Neural progenitor cell (in vitro differentiated cells): ENCODE measurements around the gene GCN1. TPM values are rescaled to one million over a fixed set of nuclear protein-coding genes. Genes with fewer than 3 reads are reported as not detected.
A peak's percentile ranks its signal among the peaks of the same experiment; 100 is the strongest.

ENCODE experiments used
- DNase-seq: peaks from one replicate; pipeline ENCODE4 v3.0.0-alpha.2; 2016; ENCODE audit warnings: low spot score
- H2AFZ ChIP-seq: fragments of 200-600 bp; sonication (generic); replicated peaks from 2 replicates; pipeline ENCODE4 v1.6.1; 2016; ENCODE audit warnings: antibody characterized with exemption
- H3F3A ChIP-seq: fragments of 200-600 bp; sonication (generic); 2 replicates; pipeline ENCODE4 v1.6.1; 2016; ENCODE audit warnings: antibody characterized with exemption, low read depth
- H3K27ac ChIP-seq: fragments of 200-600 bp; sonication (generic); 2 replicates; pipeline ENCODE4 v1.5.1; 2016; ENCODE audit warnings: mild to moderate bottlenecking
- H3K27me3 ChIP-seq: fragments of 200-600 bp; sonication (generic); 2 replicates; pipeline ENCODE4 v1.6.1; 2016; ENCODE audit warnings: mild to moderate bottlenecking, moderate library complexity
- H3K36me3 ChIP-seq: fragments of 200-600 bp; sonication (generic); 2 replicates; pipeline ENCODE4 v1.5.1; 2016
- H3K4me1 ChIP-seq: fragments of 200-600 bp; sonication (generic); 2 replicates; pipeline ENCODE4 v1.6.1; 2016; ENCODE audit warnings: mixed run types
- H3K4me2 ChIP-seq: fragments of 200-600 bp; sonication (generic); 2 replicates; pipeline ENCODE4 v1.6.1; 2016
- H3K4me3 ChIP-seq: fragments of 200-600 bp; sonication (generic); 2 replicates; pipeline ENCODE4 v1.5.1; 2016
- H3K79me2 ChIP-seq: fragments of 200-600 bp; sonication (generic); 2 replicates; pipeline ENCODE4 v1.6.1; 2016; ENCODE audit warnings: low read depth
- H3K9ac ChIP-seq: fragments of 200-600 bp; sonication (generic); 2 replicates; pipeline ENCODE4 v1.6.1; 2016
- H3K9me3 ChIP-seq: fragments of 200-600 bp; sonication (generic); 2 replicates; pipeline ENCODE4 v1.5.1; 2016; ENCODE audit warnings: low read depth
- H4K20me1 ChIP-seq: fragments of 200-600 bp; sonication (generic); 2 replicates; pipeline ENCODE4 v1.6.1; 2016; ENCODE audit warnings: low read depth
- H3K27ac Mint-ChIP-seq: 3 replicates; pipeline ENCODE4 v1.8.0; 2021; ENCODE audit warnings: mixed read lengths
- H3K27me3 Mint-ChIP-seq: 2 replicates; pipeline ENCODE4 v1.8.0; 2022; ENCODE audit warnings: low read depth, mild to moderate bottlenecking, inconsistent platforms, moderate library complexity, mixed read lengths; ENCODE audit not compliant: insufficient read depth
- H3K36me3 Mint-ChIP-seq: 3 replicates; pipeline ENCODE4 v1.8.0; 2021; ENCODE audit warnings: mixed read lengths
- H3K4me1 Mint-ChIP-seq: 3 replicates; pipeline ENCODE4 v1.8.0; 2021; ENCODE audit warnings: mixed read lengths
- H3K4me3 Mint-ChIP-seq: 3 replicates; pipeline ENCODE4 v1.8.0; 2021; ENCODE audit warnings: mild to moderate bottlenecking, moderate library complexity, mixed read lengths
- H3K9me3 Mint-ChIP-seq: 3 replicates; pipeline ENCODE4 v1.8.0; 2020; ENCODE audit warnings: mixed read lengths
- CTCF ChIP-seq: fragments of 200-600 bp; sonication (generic); IDR thresholded peaks from 2 replicates; pipeline ENCODE4 v1.5.1; 2017; ENCODE audit warnings: antibody characterized with exemption, mild to moderate bottlenecking
- EZH2 ChIP-seq: fragments of 200-600 bp; sonication (generic); IDR thresholded peaks from 2 replicates; pipeline ENCODE4 v1.6.1; 2017; ENCODE audit warnings: antibody characterized with exemption, mild to moderate bottlenecking, moderate library complexity
- EZH2phosphoT487 ChIP-seq: fragments of 200-600 bp; sonication (generic); IDR thresholded peaks from 2 replicates; pipeline ENCODE4 v1.6.1; 2017; ENCODE audit warnings: antibody characterized with exemption
- total RNA-seq: library from RNA; depleted of rRNA; stranded (reverse); fragments of >200 nt; gene quantifications from 2 replicates; pipeline ENCODE4 v1.2.3, GENCODE V29; 2015; ENCODE audit warnings: low replicate concordance

The GCN1 gene
- total RNA-seq, 1 donor from 2014 or later: 60.9 TPM

- no peak overlapping the region for H3K4me3 Mint-ChIP-seq
- no peak overlapping the region for H2AFZ ChIP-seq
- H3K9ac ChIP-seq: no peak overlapping the region
- no peak for DNase-seq
- no peak overlapping the region for H3K4me2 ChIP-seq
- no peaks in the 10 kb centered on the region for H3K9me3 ChIP-seq
- peaks cover 28% of the 10 kb centered on the region for H3K79me2 ChIP-seq
- no peaks in the 10 kb centered on the region for H3K9me3 Mint-ChIP-seq
- no peak overlapping the region for H3K4me3 ChIP-seq
- H3K27ac Mint-ChIP-seq: no peak overlapping the region
- no peaks in the 10 kb centered on the region for H3K27me3 ChIP-seq
- no peak overlapping the region for H3K27ac ChIP-seq
- no peak for TF ChIP-seq EZH2
- TF ChIP-seq CTCF: no peak
- TF ChIP-seq EZH2phosphoT487: no peak
- H3K4me1 ChIP-seq: no peaks in the 10 kb centered on the region
- no peaks in the 10 kb centered on the region for H3K36me3 ChIP-seq
- H4K20me1 ChIP-seq: peaks cover 19% of the 10 kb centered on the region
- peaks cover 3% of the 10 kb centered on the region for H3K27me3 Mint-ChIP-seq
- H3F3A ChIP-seq: peaks cover 6% of the 10 kb centered on the region
- H3K4me1 Mint-ChIP-seq: peaks cover 10% of the 10 kb centered on the region
- H3K36me3 Mint-ChIP-seq: peaks cover 17% of the 10 kb centered on the region
Observed at GRCh38 chr12:120103371-120103770, 91.1 kb downstream of the GCN1 start.

DNA sequence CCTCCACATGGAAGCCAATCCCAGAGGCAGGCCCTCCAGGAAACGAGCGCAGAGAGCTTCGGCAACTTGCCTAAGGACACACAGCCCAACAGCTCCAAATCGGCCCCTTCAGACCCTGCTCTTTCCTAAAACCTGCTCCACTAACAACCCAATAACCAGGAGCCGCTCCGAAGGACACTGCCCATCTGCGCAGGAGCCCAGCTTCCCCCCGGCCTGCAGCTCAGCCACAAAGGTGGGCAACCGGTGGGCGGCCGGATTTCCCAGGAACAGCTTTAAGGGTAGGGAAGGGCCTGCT lies 91.5 kb downstream of the GCN1 start:
- H3K4me3 ChIP-seq: no peak overlapping the region
- H3K36me3 ChIP-seq: no peaks in the 10 kb centered on the region
- peaks cover 6% of the 10 kb centered on the region for H3F3A ChIP-seq
- Mint-ChIP-seq H3K27ac (no peak overlapping the region), H3K9me3 (no peaks in the 10 kb centered on the region), H3K27me3 (peaks cover 3% of the 10 kb centered on the region), H3K4me1 (peaks cover 7% of the 10 kb centered on the region), H3K36me3 (peaks cover 17% of the 10 kb centered on the region), H3K4me3 (no peak overlapping the region)
- no peaks in the 10 kb centered on the region for H3K4me1 ChIP-seq
- no peak overlapping the region for H3K4me2 ChIP-seq
- no peak for DNase-seq
- H3K27ac ChIP-seq: no peak overlapping the region
- TF ChIP-seq CTCF: no peak
- no peak for TF ChIP-seq EZH2phosphoT487
- TF ChIP-seq EZH2: no peak
- no peak overlapping the region for H2AFZ ChIP-seq
- no peaks in the 10 kb centered on the region for H3K9me3 ChIP-seq
- H3K79me2 ChIP-seq: peaks cover 25% of the 10 kb centered on the region
- no peaks in the 10 kb centered on the region for H3K27me3 ChIP-seq
- H4K20me1 ChIP-seq: peaks cover 15% of the 10 kb centered on the region
- H3K9ac ChIP-seq: no peak overlapping the region

- TF ChIP-seq EZH2 (no peak), EZH2phosphoT487 (no peak), CTCF (no peak)
- peaks cover 3% of the 10 kb centered on the region for H3K27me3 Mint-ChIP-seq
- DNase-seq: no peak
- peaks cover 7% of the 10 kb centered on the region for H3K4me1 Mint-ChIP-seq
- Histone ChIP-seq H3K4me3 (no peak overlapping the region), H3K79me2 (peaks cover 20% of the 10 kb centered on the region), H3F3A (peaks cover 6% of the 10 kb centered on the region), H4K20me1 (peaks cover 14% of the 10 kb centered on the region), H3K4me2 (no peak overlapping the region), H3K27me3 (no peaks in the 10 kb centered on the region), H3K36me3 (no peaks in the 10 kb centered on the region), H2AFZ (no peak overlapping the region), H3K9ac (peak overlapping the region; percentile 25), H3K4me1 (no peaks in the 10 kb centered on the region), H3K27ac (no peak overlapping the region), H3K9me3 (no peaks in the 10 kb centered on the region)
- peaks cover 15% of the 10 kb centered on the region for H3K36me3 Mint-ChIP-seq
- H3K4me3 Mint-ChIP-seq: no peak overlapping the region
- no peaks in the 10 kb centered on the region for H3K9me3 Mint-ChIP-seq
- no peak overlapping the region for H3K27ac Mint-ChIP-seq
Observed at GRCh38 chr12:120102189-120103043, 92.1 kb downstream of the GCN1 start.
